GM10248 (cell line): Measurements from ENCODE around the gene CPT1C.
A peak's percentile ranks its signal among the peaks of the same experiment; 100 is the strongest.

ENCODE experiments used
- CTCF ChIA-PET: fragments of 300-600 bp; sonication (Branson Sonifier 250); formaldehyde crosslinking; extraction: SDS; loops from one replicate; lab custom pipeline; 2021; ENCODE audit warnings: antibody characterized with exemption; lab: Yijun Ruan, JAX
- POLR2A ChIA-PET: fragments of 350-650 bp; sonication (Branson Sonifier 250); formaldehyde crosslinking; extraction: SDS; loops from one replicate; lab custom pipeline; 2020; ENCODE audit warnings: antibody characterized with exemption; lab: Yijun Ruan, JAX
- DNase-seq: peaks from one replicate; pipeline ENCODE4 v3.0.0; 2012; ENCODE audit errors: extremely low spot score
- TF ChIP-seq, protein P1 (sequence below): IDR thresholded peaks from 2 replicates; pipeline ENCODE4 v1.5.1; 2012; ENCODE audit warnings: mild to moderate bottlenecking, low read depth; ENCODE audit errors: extremely low read depth, missing control alignments, control extremely low read depth

CPT1C gene

GRCh38 chr19:49683814-49684250 lies 7.1 kb upstream of the CPT1C start:
- ChIA-PET POLR2A (no interaction called here), CTCF (interaction anchor here (0.6 to 2.0 kb wide), 7 partner anchors 8 to 181 kb away, joined by 3 to 6 read pairs (median 4); no protein-coding TSS in a partner anchor)
- TF ChIP-seq, protein P1, sequence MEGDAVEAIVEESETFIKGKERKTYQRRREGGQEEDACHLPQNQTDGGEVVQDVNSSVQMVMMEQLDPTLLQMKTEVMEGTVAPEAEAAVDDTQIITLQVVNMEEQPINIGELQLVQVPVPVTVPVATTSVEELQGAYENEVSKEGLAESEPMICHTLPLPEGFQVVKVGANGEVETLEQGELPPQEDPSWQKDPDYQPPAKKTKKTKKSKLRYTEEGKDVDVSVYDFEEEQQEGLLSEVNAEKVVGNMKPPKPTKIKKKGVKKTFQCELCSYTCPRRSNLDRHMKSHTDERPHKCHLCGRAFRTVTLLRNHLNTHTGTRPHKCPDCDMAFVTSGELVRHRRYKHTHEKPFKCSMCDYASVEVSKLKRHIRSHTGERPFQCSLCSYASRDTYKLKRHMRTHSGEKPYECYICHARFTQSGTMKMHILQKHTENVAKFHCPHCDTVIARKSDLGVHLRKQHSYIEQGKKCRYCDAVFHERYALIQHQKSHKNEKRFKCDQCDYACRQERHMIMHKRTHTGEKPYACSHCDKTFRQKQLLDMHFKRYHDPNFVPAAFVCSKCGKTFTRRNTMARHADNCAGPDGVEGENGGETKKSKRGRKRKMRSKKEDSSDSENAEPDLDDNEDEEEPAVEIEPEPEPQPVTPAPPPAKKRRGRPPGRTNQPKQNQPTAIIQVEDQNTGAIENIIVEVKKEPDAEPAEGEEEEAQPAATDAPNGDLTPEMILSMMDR: no peak
- no peak for DNase-seq

- CTCF ChIA-PET: interaction anchor here (0.6 to 2.0 kb wide), 7 partner anchors 9 to 182 kb away, joined by 3 to 6 read pairs (median 4); no protein-coding TSS in a partner anchor
- TF ChIP-seq, protein P1: peak; percentile 51
- POLR2A ChIA-PET: no interaction called here
- DNase-seq: peak; percentile 52
These were observed 6.5 kb upstream of the CPT1C start for GRCh38 chr19:49684251-49684982.

DNA sequence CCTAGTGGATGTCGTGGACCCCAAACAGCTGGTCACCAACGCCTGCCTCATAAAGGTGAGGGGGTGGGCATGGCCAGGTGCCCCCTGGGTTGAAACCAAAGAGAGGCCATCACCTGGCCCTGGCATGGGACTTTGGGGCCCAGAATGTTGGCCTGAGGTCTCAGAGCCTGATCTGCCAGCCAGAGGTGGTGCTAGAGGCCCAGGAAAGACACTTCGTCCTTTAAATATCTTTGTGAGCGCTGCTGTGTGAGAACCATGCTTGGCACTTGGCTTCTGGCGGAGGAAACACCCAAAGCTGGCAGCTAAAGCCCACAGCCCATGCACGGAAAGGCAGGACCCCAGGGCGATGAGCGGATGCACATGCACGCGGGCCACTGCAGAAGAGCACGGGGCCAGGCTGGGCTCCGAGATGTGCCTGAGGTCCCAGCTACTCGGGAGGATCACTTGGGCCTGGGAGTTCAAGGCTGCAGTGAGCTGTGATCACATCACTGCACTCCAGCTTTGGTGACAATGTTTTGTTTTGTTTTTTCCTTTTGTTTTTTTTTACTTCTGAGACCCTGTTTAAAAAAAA lies 5.8 kb upstream of the CPT1C start:
- no peak for DNase-seq
- ChIA-PET CTCF (interaction anchor here (1.0 to 2.0 kb wide), 7 partner anchors 9 to 182 kb away, joined by 3 to 6 read pairs (median 4); no protein-coding TSS in a partner anchor), POLR2A (interaction anchor here (0.6 kb wide), 1 partner anchor 10 kb away, joined by 4 read pairs; no protein-coding TSS in a partner anchor)
- TF ChIP-seq, protein P1: no peak

GRCh38 chr19:49685845-49686332 lies 5.0 kb upstream of the CPT1C start:
- ChIA-PET CTCF (interaction anchor here (1.4 to 1.9 kb wide), 3 partner anchors 13 to 116 kb away, joined by 3 to 5 read pairs (median 4); no protein-coding TSS in a partner anchor), POLR2A (interaction anchor here (0.6 kb wide), 1 partner anchor 11 kb away, joined by 4 read pairs; no protein-coding TSS in a partner anchor)
- TF ChIP-seq, protein P1: no peak
- DNase-seq: no peak

DNA sequence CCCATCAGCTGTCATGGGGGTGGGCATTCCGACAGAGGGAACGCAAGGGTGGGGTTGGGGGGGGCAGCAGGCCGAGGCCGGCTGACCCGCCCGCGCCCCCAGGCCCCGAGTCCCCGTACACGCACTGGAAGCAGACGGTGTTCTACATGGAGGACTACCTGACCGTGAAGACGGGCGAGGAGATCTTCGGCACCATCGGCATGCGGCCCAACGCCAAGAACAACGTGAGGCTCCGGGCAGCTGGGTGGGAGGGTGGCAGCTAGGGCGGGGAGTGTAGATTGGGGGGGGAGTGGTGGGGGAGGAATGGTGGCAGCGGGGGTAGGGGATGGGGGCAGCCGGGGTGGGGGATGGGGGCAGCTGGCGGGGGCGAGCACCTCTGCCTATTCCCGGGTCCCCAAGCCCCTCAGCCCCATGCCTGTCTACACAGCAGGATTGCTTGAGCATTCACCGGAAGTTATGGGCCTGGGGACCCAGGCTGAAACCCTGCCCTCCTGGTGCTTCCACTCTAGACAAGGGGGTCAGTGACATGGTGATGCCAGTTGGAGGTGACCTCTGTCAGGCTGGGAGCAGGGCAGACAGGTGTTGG lies 4.3 kb upstream of the CPT1C start:
- no peak for DNase-seq
- CTCF ChIA-PET: interaction anchor here (1.4 to 1.8 kb wide), 2 partner anchors 101 to 117 kb away, joined by 3 to 5 read pairs; no protein-coding TSS in a partner anchor
- TF ChIP-seq, protein P1: no peak
- POLR2A ChIA-PET: interaction anchor here (0.7 kb wide), 1 partner anchor 162 kb away, joined by 3 read pairs; no protein-coding TSS in a partner anchor

DNA sequence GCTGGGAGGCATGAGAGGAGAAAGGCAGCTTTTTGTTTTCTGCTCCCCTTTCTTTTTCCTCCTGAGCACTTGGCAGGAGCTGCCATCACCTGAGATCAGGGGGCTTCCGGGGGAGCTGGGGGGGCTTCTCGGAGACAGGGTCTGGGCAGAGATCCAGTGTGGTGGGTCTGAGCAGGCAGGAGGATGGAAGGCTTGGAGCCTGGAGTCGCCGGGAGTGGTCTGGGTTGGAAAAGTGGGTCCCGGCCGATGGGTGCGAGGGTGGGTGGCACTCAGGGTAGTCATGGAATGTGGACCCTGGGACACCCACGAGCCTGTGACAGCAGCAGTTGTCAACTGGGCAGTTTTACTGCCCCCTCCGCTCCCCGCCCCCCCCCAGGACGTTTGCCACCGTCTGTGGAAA lies 3.8 kb upstream of the CPT1C start:
- ChIA-PET CTCF (interaction anchor here (1.8 kb wide), 1 partner anchor 117 kb away, joined by 5 read pairs; no protein-coding TSS in a partner anchor), POLR2A (interaction anchor here (0.7 kb wide), 1 partner anchor 161 kb away, joined by 3 read pairs; no protein-coding TSS in a partner anchor)
- TF ChIP-seq, protein P1: no peak
- DNase-seq: no peak
